GM19099 (cell line): ENCODE data around the gene C4orf50.

ENCODE experiments used
- POLR2A ChIP-seq: IDR thresholded peaks from 3 replicates; pipeline ENCODE4 v1.6.1; 2011; ENCODE audit warnings: low read depth; ENCODE audit not compliant: insufficient read length; ENCODE audit errors: extremely low read depth

The C4orf50 gene

GRCh38 chr4:5921981-5922380, 96.2 kb downstream of the C4orf50 start:
- no peak for TF ChIP-seq POLR2A

GRCh38 chr4:5921101-5921980, 96.9 kb downstream of the C4orf50 start:
- no peak for TF ChIP-seq POLR2A

- no peak for TF ChIP-seq POLR2A
Measured at GRCh38 chr4:5919571-5919970, 98.7 kb downstream of the C4orf50 start.

GRCh38 chr4:5919044-5919443, 99.2 kb downstream of the C4orf50 start:
- no peak for TF ChIP-seq POLR2A

DNA sequence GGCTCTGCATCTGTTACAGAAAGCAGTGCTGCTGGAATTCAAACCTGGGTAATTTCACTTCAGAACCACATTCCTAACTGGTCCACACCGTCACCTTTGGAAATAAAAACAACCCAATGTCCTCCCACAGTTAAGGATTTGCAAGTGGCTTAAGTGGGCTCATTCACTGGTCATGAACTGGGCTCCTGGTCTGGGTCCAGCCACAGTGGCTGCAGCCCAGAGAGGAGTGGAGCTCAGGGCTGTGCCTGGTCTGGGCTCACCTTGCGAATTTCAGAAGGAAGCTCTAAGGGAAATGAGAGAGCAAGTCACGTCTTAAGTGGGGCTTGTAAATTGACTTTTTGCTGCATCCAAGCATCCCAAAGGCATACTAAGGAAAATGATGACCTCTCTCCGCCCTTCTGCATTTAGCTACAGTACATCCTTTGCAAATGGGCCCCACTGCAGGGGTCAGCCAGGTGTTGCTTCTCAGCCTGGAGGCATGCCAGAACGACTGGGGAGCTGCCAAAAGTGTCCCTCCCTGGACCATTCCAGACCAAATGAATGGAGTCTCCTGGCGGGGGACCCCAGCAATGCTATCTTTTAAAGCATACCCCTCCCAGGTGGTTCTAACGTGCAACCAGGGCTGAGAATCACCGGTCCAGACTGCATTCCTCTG, 99.8 kb downstream of the C4orf50 start:
- no peak for TF ChIP-seq POLR2A

- TF ChIP-seq POLR2A: no peak
Measured at GRCh38 chr4:5917672-5918071, 100.6 kb downstream of the C4orf50 start.

GRCh38 chr4:5916229-5916628, 102.0 kb downstream of the C4orf50 start:
- no peak for TF ChIP-seq POLR2A

GRCh38 chr4:5913454-5913853, 104.8 kb downstream of the C4orf50 start:
- no peak for TF ChIP-seq POLR2A

- TF ChIP-seq POLR2A: no peak
Measured at GRCh38 chr4:5912614-5913019, 105.6 kb downstream of the C4orf50 start.

DNA sequence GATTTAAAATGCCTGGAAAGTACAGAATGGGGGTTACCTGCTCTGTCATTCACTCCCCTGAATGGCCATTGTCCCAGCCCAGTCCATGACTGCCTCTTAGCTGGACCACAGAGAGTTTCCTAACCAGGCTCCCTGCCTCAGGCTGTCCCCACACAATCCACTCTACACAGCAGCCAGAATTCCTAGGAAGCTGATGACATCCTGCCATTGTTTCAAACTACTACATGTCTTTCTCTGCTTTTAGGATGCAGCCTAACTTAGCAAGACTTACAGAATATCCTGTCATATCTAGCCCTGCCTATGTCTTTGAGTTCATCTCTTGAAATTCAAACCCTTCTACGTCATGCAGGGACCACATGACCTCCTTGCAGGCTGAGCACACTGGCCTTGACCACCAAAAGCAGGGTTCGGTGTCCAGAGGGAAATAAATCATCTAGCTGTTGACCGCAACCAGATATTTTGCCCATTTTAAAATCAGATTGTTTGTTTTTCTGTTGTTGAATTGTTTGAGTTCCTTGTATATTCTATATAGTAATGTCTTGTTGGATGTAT, 109.3 kb downstream of the C4orf50 start:
- no peak for TF ChIP-seq POLR2A

DNA sequence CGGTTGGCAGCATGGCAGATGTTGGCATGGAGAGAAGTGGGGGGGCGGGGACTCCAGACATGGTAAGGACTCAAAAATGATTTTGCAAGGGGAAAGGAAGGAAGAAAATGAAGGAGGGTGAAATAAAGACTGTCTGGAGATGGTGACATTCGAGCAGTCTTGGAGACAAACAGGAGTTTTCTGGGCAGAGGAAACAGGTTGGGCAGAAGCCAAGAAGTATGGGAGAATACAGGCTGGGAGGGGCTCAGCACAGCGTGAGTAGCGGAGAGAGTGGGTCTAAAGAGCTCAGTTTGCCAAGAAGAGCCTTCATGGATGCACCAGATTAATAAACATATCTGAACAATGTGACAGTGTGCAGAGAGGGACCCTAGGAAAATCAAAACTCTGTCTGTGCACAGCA, 112.0 kb downstream of the C4orf50 start:
- no peak for TF ChIP-seq POLR2A

DNA sequence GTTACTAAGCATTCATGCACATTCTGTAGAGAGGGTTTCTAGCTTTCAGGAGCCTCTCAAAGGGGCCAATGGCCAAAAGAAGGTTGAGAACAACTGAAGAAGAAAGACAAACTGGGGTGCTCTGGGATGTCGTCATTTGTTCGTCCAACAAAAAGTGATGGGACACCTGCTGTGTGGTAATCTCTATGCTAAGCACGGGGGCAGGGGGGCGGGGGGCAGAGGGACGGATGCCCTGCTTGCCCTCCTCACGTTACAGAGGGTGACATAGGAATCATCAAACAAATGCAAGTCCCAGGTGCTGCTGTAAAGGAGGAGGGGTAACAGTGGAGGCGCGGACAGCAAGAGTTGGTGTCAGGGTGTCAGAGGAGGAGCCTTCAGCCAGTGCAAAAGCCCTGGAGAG, 112.5 kb downstream of the C4orf50 start:
- TF ChIP-seq POLR2A: no peak

- no peak for TF ChIP-seq POLR2A
Measured at GRCh38 chr4:5900844-5901243, 117.4 kb downstream of the C4orf50 start.

- no peak for TF ChIP-seq POLR2A
Measured at GRCh38 chr4:5899881-5900280, 118.3 kb downstream of the C4orf50 start.

DNA sequence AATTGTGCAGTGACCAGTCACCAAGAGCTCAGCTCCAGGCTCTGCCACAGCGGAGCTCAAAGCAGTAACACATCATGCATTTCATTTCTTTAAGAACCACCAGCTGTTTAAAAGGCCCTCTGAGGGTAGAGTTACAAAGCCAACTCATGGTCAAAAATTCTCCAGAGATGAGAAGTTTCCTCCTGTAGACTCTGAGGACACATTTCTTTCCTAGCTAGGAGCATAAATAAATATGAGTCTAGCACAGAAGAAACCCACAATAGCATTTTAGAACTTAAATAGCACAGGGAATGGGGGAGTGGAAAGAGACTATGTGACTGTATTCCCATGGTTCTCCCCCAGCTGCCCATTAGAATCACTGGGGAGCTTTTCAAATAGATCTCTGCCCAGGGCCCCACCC, 118.8 kb downstream of the C4orf50 start:
- TF ChIP-seq POLR2A: no peak

- no peak for TF ChIP-seq POLR2A
Measured at GRCh38 chr4:5897674-5898073, 120.6 kb downstream of the C4orf50 start.
